ENCODE results near the gene ABCD3. TPM values are rescaled to one million over a fixed set of nuclear protein-coding genes. Genes with fewer than 3 reads are reported as not detected.

The ABCD3 gene
- total and polyA plus RNA-seq, 3 donors from 2014 or later: 27.0 to 45.6 (median 45.2) TPM

- intact Hi-C loops (cut with DNase I; ENCODE audit: low total_unique reads): no loop called here
- no peaks in the 10 kb centered on the region for H3K36me3 ChIP-seq (ENCODE audit: low read depth, missing control alignments)
- H3K27ac ChIP-seq: no peak overlapping the region
- TF ChIP-seq POLR2A (IDR thresholded peaks at IDR 0.05) (no peak), CTCF (IDR thresholded peaks at IDR 0.05) (no peak)
- H3K4me3 ChIP-seq: no peak overlapping the region
- H3K4me1 ChIP-seq: no peaks in the 10 kb centered on the region
- H3K27me3 ChIP-seq: no peaks in the 10 kb centered on the region
- DNase-seq: no peak
- H3K9me3 ChIP-seq: no peaks in the 10 kb centered on the region
- WGBS, 2 donors: 71 to 73% methylated on average over 4 of the region's 4 CpGs
These were observed 28.9 kb upstream of the ABCD3 start for GRCh38 chr1:94389298-94389697.

DNA sequence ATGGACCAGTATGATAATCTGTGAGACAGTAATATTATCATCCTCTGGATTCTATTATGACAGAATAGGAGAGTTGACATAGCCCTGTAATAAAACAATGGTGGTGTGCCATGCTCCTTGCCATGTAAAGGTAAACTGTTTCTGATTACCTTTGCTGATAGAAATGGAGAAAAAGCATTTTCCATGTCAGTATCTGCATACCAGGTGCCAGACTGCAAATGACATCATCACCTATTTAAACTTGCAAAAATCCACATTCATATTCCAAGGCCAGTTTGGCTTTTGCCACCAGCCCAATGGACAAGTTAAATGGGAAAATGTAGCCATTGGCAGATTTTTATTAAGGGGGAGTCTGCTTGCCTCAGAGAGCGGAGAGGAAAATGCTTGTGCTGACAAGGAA lies 23.9 kb upstream of the ABCD3 start:
- no peaks in the 10 kb centered on the region for H3K27me3 ChIP-seq
- WGBS, 2 donors: 82 to 100% methylated on average over 1 of the region's 1 CpG

GRCh38 chr1:94395231-94395630 lies 23.0 kb upstream of the ABCD3 start:
- Histone ChIP-seq H3K4me1 (no peaks in the 10 kb centered on the region), H3K27me3 (no peaks in the 10 kb centered on the region), H3K9me3 (no peaks in the 10 kb centered on the region), H3K4me3 (no peak overlapping the region), H3K36me3 (ENCODE audit: low read depth, missing control alignments) (no peaks in the 10 kb centered on the region), H3K27ac (no peak overlapping the region)
- no peak for TF ChIP-seq POLR2A (IDR thresholded peaks at IDR 0.05)
- TF ChIP-seq CTCF (IDR thresholded peaks at IDR 0.05): no peak
- no peak for DNase-seq
- intact Hi-C loops (cut with DNase I; ENCODE audit: low total_unique reads): no loop called here
- WGBS, 2 donors: 55 to 65% methylated on average over 3 of the region's 3 CpGs

More for the DNA sequence above, 23.9 kb upstream of the ABCD3 start:
- Histone ChIP-seq H3K9me3 (no peaks in the 10 kb centered on the region), H3K4me1 (no peaks in the 10 kb centered on the region), H3K27ac (no peak overlapping the region), H3K36me3 (ENCODE audit: low read depth, missing control alignments) (no peaks in the 10 kb centered on the region), H3K4me3 (no peak overlapping the region)
- DNase-seq: no peak
- intact Hi-C loops (cut with DNase I; ENCODE audit: low total_unique reads): no loop called here
- TF ChIP-seq POLR2A (IDR thresholded peaks at IDR 0.05) (no peak), CTCF (IDR thresholded peaks at IDR 0.05) (no peak)

GRCh38 chr1:94395748-94396309 lies 22.4 kb upstream of the ABCD3 start:
- H3K27me3 ChIP-seq: no peaks in the 10 kb centered on the region
- H3K9me3 ChIP-seq: no peaks in the 10 kb centered on the region
- no peak for DNase-seq
- WGBS, 2 donors: 92 to 97% methylated on average over 2 of the region's 2 CpGs
- no peaks in the 10 kb centered on the region for H3K36me3 ChIP-seq (ENCODE audit: low read depth, missing control alignments)
- H3K4me1 ChIP-seq: no peaks in the 10 kb centered on the region
- H3K4me3 ChIP-seq: no peak overlapping the region
- no peak overlapping the region for H3K27ac ChIP-seq
- TF ChIP-seq CTCF (IDR thresholded peaks at IDR 0.05): no peak
- TF ChIP-seq POLR2A (IDR thresholded peaks at IDR 0.05): no peak
- intact Hi-C loops (cut with DNase I; ENCODE audit: low total_unique reads): no loop called here

DNA sequence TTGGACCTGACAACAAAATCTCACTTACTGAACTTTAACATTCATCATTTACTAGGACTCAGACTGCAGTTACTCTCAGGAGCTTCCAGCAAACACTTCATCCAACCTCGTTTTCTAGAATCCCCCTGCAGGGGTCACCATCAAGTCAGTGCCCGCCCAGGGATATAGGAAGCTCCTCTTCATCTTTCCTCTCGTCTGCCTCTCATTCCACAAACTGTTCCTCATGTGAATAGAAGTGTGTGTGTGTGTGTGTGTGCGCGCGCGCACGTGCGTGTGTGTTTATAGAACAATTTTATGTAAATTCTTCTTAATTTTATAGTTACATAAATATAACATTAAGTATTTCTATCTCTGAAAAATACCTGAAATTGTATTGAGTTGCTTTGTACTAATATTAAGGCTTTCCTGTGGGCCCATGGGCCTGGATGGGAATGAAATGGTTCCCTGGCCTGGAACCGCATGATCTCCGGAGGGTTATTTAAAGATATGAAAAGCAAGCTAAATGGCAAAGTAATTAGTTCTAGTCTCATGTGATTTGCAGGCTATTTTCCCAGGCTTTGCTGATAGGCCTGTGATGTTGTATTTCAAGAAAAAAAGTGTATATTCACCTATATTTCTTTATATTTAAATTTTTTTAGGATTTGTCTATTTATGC lies 21.7 kb upstream of the ABCD3 start:
- 82 to 83% methylated on average over 11 of the region's 11 CpGs for WGBS, 2 donors
- no peak for DNase-seq
- TF ChIP-seq POLR2A (IDR thresholded peaks at IDR 0.05) (no peak), CTCF (IDR thresholded peaks at IDR 0.05) (no peak)
- Histone ChIP-seq H3K4me3 (no peak overlapping the region), H3K36me3 (ENCODE audit: low read depth, missing control alignments) (no peaks in the 10 kb centered on the region), H3K9me3 (no peaks in the 10 kb centered on the region), H3K27me3 (no peaks in the 10 kb centered on the region), H3K27ac (no peak overlapping the region), H3K4me1 (no peaks in the 10 kb centered on the region)
- intact Hi-C loops (cut with DNase I; ENCODE audit: low total_unique reads): no loop called here
